GM20431 (cell line): ENCODE data around the gene PPARG.
"Not testable (repeated sequence)": the region's sequence is repeated elsewhere in the genome, so short reads cannot be mapped to it uniquely, and the experiment has no call there.

Source experiments
- in situ Hi-C: fragments of 300-500 bp; cut with MseI, MboI; formaldehyde crosslinking; loops from one replicate; pipeline ENCODE4 v1.15.0; 2020; ENCODE audit warnings: low sequenced_read_pairs; ENCODE audit not compliant: unreplicated experiment

Gene PPARG

GRCh38 chr3:12288182-12289129, at the start of gene PPARG:
Gene PPARG, plus strand, starts transcription at chr3:12289070. Its CDS starts 90,642 bp downstream, at chr3:12379712.
- in situ Hi-C loops: no loop called here

DNA sequence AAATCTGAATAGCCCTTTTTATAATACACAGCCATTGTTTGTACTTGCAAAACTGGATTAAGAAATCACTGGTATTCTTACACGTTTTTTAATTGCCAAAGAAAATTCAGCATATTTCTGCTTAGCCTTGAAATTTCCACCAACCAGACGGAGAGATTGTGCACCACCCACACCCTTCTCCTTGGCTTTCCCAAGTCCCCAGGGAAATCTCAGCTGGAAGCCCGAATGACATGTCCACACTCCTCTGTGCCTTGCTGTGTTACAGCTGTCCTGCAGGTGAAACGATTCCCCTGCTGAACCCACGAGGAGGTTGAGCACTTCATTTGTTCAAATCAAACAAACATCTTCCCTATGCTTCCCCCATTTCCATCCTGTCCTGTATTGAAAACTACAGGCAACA, 49.6 kb upstream of the PPARG start:
- in situ Hi-C loops: no loop called here

DNA sequence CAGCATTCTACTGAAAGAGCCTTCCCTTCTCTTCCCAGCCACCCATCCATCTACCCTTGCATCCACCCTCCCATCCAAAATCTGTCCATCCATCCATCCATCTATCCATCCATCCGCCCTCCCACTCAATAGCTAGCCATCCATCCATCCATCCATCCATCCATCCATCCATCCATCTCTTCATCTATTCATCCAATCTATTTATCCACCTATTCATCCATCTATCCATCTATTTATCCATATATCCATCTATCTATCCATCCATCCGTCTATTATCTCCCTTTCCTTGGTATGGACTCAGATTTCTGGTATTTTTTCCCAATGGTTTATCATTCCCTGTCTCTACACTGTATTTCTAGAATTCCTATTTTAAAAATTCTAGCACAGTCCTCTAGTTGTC, 46.1 kb upstream of the PPARG start:
- in situ Hi-C loops: no loop called here

DNA sequence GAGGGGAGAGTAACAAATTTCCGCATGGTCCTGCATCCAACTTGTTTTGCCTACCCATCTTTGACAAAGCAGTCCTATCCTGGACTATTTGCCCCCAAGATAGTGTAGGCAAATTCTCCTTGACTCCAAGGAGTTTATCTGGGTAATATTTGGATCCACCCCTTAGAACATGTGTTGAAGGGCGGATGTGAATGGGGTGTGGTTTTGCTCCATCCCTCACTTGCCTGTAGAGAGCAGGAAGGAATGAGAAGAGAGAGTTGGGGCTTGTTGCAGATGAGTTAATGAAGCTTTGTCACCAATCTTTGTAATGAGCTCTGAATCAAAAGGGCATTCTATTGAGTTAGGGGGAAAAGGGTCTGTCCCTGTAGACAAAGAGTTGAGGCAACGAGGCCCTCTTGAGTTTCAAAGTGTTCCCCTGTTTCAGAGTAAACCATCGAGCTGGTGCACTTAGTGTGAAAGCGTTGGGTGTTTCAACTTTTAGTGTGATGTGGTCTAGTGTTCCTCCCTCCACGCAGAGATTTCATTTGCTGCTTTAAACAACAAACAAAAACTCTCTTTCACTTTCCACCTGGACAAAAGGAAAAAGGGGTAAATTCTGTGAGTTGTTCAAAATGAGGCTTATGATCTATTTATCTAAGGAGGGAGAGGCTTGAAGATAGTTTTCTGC, 42.2 kb upstream of the PPARG start:
- in situ Hi-C loops: no loop called here

- in situ Hi-C loops: no loop called here
Measured at GRCh38 chr3:12247411-12247810, 41.5 kb upstream of the PPARG start.

DNA sequence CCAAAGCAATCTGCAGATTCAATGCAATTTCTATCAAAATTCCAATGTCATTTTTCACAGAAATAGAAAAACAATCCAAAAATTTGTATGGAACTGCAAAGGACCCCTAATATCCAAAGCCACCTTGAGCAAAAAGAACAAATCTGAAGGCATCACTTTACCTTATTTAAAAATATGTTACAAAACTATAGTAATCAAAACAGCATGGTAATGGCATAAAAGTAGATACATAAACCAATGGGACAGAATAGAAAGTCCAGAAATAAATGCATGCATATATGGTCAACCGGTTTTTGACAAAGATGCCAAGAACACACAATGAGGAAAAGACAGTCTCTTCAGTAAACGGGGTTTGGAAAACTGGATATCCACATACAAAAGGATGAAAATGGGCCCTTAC, 39.4 kb upstream of the PPARG start:
- in situ Hi-C loops: no loop called here

- in situ Hi-C loops: no loop called here
Measured at GRCh38 chr3:12252889-12253288, 36.0 kb upstream of the PPARG start.

DNA sequence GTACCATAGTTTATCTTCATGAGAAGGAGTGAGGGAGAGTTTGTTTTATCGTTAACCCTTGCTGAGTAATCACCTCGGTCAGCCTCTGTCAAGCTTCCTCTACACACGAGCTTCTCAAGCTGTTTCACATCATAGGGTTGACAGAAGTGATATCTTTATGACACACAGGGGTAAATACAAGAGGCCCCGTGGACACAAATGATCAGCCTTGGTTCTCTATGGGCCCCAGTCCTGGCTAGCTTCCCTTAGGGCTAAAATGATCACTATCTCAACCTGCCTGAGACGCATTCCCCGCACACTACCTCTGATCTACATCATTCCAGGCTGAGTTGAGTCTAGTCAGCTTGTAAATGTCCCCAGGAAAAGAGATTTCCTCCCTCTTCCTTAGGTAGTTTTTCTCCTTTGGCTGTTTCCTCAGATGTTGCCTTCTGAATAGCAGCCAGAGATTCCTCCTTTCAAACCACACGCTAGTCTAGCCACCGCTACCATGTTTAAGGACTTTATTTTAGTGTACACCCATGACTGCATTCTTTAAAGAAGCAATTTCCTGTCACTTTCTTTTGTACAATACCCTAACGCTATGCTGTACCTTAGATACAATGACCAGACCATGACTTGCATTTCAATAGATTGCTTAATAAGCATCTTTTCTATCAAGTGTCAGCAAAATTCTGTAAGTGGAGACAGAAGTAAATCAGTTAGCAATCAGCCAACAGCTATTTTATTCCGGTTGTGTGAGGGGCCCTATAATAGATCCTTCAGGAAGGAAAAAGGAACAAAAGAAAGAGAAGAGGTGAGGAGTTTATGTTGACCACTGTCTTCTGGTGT, 35.1 kb upstream of the PPARG start:
- in situ Hi-C loops: no loop called here

GRCh38 chr3:12255393-12255792, 33.5 kb upstream of the PPARG start:
- in situ Hi-C loops: no loop called here

GRCh38 chr3:12258911-12259310, 30.0 kb upstream of the PPARG start:
- in situ Hi-C loops: no loop called here

- in situ Hi-C loops: not testable (repeated sequence)
Measured at GRCh38 chr3:12262173-12262572, 26.7 kb upstream of the PPARG start.

- in situ Hi-C loops: no loop called here
Measured at GRCh38 chr3:12265508-12265907, 23.4 kb upstream of the PPARG start.

GRCh38 chr3:12266038-12266437, 22.8 kb upstream of the PPARG start:
- in situ Hi-C loops: no loop called here

DNA sequence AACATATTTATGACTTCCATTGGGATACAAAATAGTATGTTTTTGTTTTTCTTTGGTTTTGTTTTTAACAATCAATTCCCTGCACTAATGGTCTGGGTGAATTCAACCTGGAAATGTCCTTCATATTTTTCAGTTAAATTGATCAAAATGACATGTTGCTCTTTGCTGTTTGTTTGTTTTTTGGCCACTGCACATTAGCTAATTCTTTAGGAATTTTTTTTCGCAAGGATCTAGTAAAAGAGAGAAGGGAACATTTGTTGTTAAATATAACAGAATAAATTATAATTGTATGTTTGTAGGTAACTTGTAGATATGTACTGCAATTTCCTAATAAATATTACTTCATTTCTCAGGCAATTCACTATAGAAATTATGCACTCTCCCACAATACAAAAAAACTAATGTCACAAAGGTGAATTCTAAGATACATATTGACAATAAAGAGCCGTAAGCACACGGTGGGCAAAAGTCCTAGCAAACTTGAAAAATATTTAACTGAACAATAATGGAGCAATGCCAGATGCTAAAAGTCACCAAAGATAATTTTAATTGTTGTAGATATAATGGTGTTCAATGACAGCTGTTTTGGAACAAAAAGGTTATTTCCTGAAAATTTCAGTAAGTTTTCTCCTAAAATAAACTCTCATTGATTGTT, 21.4 kb upstream of the PPARG start:
- in situ Hi-C loops: no loop called here

- in situ Hi-C loops: no loop called here
Measured at GRCh38 chr3:12268049-12268735, 20.7 kb upstream of the PPARG start.

DNA sequence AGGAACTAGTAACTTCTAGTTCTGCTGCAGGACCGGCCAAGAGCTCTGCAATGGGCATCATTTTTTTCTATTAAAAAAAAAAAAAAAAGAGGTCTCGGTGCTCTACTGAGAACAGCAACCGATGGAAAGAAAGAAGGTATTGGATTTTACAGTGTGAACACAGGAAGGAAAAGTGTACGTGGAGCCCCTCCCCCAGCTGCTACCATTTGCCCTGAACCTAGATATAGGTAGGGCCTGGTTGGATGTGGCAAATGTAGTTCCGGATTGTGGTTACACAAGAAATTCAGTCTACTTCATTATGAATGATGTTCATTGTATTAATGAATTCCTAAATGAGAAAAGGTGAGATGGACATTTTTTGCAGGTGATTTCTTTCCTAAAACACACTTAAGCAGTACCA, 17.9 kb upstream of the PPARG start:
- in situ Hi-C loops: no loop called here

GRCh38 chr3:12273045-12273695, 15.7 kb upstream of the PPARG start:
- in situ Hi-C loops: no loop called here

- in situ Hi-C loops: no loop called here
Measured at GRCh38 chr3:12275974-12276650, 12.8 kb upstream of the PPARG start.
